IMR-90 (cell line): ENCODE measurements around the gene AAMDC. TPM values are rescaled to one million over a fixed set of nuclear protein-coding genes. Genes with fewer than 3 reads are reported as not detected.

Experiments
- ATAC-seq: fragments of 200-7000 bp; cut with Tn5 transposase; 2 replicates; pipeline ENCODE4 v1.9.1; 2020; ENCODE audit warnings: low read depth, mild to moderate bottlenecking, moderate library complexity
- BruUV-seq: library from RNA; stranded (reverse); fragments of 400-500 nt; replicated peaks from 2 replicates; lab custom pipeline; 2021; lab: Mats Ljungman, UMichigan
- CTCF ChIA-PET: fragments of 300-600 bp; formaldehyde crosslinking; extraction: SDS; loops from one replicate; lab custom pipeline; 2021; ENCODE audit warnings: antibody characterized with exemption; lab: Yijun Ruan, JAX
- POLR2A ChIA-PET: fragments of 300-600 bp; sonication (Branson Sonifier 250); formaldehyde crosslinking; loops from one replicate; lab custom pipeline; 2022; ENCODE audit warnings: antibody characterized with exemption; ENCODE audit not compliant: unreplicated experiment; lab: Charles Lee
- DNase-seq: peaks from one replicate; pipeline ENCODE4 v3.0.0; 2013
- H2AFZ ChIP-seq: replicated peaks from 2 replicates; pipeline ENCODE3; 2013; ENCODE audit warnings: low read length, mild to moderate bottlenecking; ENCODE audit not compliant: poor library complexity
- H2AK5ac ChIP-seq: 2 replicates; pipeline ENCODE4 v1.6.1; 2013; ENCODE audit warnings: low read depth, low read length, inconsistent platforms
- H2AK9ac ChIP-seq: replicated peaks from 2 replicates; pipeline ENCODE3; 2013; ENCODE audit warnings: mild to moderate bottlenecking, low read depth, low read length, moderate library complexity; ENCODE audit not compliant: poor library complexity
- H2BK120ac ChIP-seq: 2 replicates; pipeline ENCODE4 v1.6.1; 2013; ENCODE audit warnings: low read depth, low read length, inconsistent platforms
- H2BK15ac ChIP-seq: 3 replicates; pipeline ENCODE4 v1.6.1; 2013; ENCODE audit warnings: low read depth, low read length, inconsistent platforms
- H2BK20ac ChIP-seq: 2 replicates; pipeline ENCODE4 v1.6.1; 2013; ENCODE audit warnings: low read depth, mild to moderate bottlenecking, inconsistent platforms, low read length, moderate library complexity
- H2BK5ac ChIP-seq: 2 replicates; pipeline ENCODE4 v1.6.1; 2013; ENCODE audit warnings: mild to moderate bottlenecking, low read depth, low read length, inconsistent platforms; ENCODE audit not compliant: poor library complexity, severe bottlenecking
- H3K14ac ChIP-seq: replicated peaks from 2 replicates; pipeline ENCODE4 v1.6.1; 2013; ENCODE audit warnings: low read depth, low read length, inconsistent platforms
- H3K18ac ChIP-seq: 2 replicates; pipeline ENCODE4 v1.6.1; 2013; ENCODE audit warnings: low read depth, low read length, control low read depth
- H3K23ac ChIP-seq: 2 replicates; pipeline ENCODE4 v1.6.1; 2013; ENCODE audit warnings: low read depth, low read length, inconsistent platforms
- H3K27ac ChIP-seq: 2 replicates; pipeline ENCODE4 v1.5.1; 2013; ENCODE audit warnings: mild to moderate bottlenecking, control low read depth, low read length; ENCODE audit not compliant: insufficient read depth
- H3K27me3 ChIP-seq: 2 replicates; pipeline ENCODE4 v1.6.1; 2013; ENCODE audit warnings: low read length; ENCODE audit not compliant: control insufficient read depth, insufficient read depth
- H3K36me3 ChIP-seq: 2 replicates; pipeline ENCODE4 v1.6.1; 2013; ENCODE audit warnings: low read length, mixed read lengths; ENCODE audit not compliant: control insufficient read depth, insufficient read depth
- H3K4ac ChIP-seq: 2 replicates; pipeline ENCODE4 v1.6.1; 2013; ENCODE audit warnings: low read depth, low read length, inconsistent platforms
- H3K4me1 ChIP-seq: 2 replicates; pipeline ENCODE4 v1.6.1; 2013; ENCODE audit warnings: low read length, mixed read lengths; ENCODE audit not compliant: control insufficient read depth, insufficient read depth
- H3K4me2 ChIP-seq: 2 replicates; pipeline ENCODE4 v1.6.1; 2013; ENCODE audit warnings: low read depth, mild to moderate bottlenecking, control low read depth, low read length, moderate library complexity
- H3K4me3 ChIP-seq: 2 replicates; pipeline ENCODE4 v1.5.1; 2013; ENCODE audit warnings: low read depth, mild to moderate bottlenecking, control low read depth, low read length, moderate library complexity; ENCODE audit not compliant: insufficient read depth
- H3K56ac ChIP-seq: 2 replicates; pipeline ENCODE4 v1.6.1; 2013; ENCODE audit warnings: low read length, inconsistent platforms; ENCODE audit not compliant: insufficient read depth; ENCODE audit errors: extremely low read depth
- H3K79me1 ChIP-seq, 2 experiments: 2 replicates each; pipeline ENCODE4 v1.6.1; 2013; ENCODE audit warnings: low read length in 2 of 2, inconsistent platforms in 1 of 2, low read depth in 1 of 2
- H3K9ac ChIP-seq: 2 replicates; pipeline ENCODE4 v1.6.1; 2013; ENCODE audit warnings: low read depth, low read length, control low read depth
- H3K9me1 ChIP-seq: 2 replicates; pipeline ENCODE4 v1.6.1; 2013; ENCODE audit warnings: low read length, inconsistent platforms; ENCODE audit not compliant: insufficient read depth
- H3K9me3 ChIP-seq: 2 replicates; pipeline ENCODE4 v1.6.1; 2013; ENCODE audit warnings: low read length; ENCODE audit not compliant: control insufficient read depth, insufficient read depth
- H4K20me1 ChIP-seq: 2 replicates; pipeline ENCODE4 v1.6.1; 2013; ENCODE audit warnings: low read length, inconsistent platforms; ENCODE audit not compliant: insufficient read depth
- H4K5ac ChIP-seq: 2 replicates; pipeline ENCODE4 v1.6.1; 2013; ENCODE audit warnings: mild to moderate bottlenecking, low read depth, low read length, control low read depth
- H4K8ac ChIP-seq, 2 experiments: 2 replicates each; pipeline ENCODE4 v1.6.1; 2013; ENCODE audit warnings: low read depth in 2 of 2, low read length in 2 of 2, control low read depth in 1 of 2, inconsistent platforms in 1 of 2
- H4K91ac ChIP-seq: 2 replicates; pipeline ENCODE4 v1.6.1; 2013; ENCODE audit warnings: low read depth, low read length, inconsistent platforms; ENCODE audit not compliant: insufficient read depth
- BHLHE40 ChIP-seq: fragments of 150-350 bp; IDR thresholded peaks from 2 replicates; pipeline ENCODE4 v1.6.1; 2016; ENCODE audit warnings: mild to moderate bottlenecking, low read depth, low read length
- CEBPB ChIP-seq: IDR thresholded peaks from 2 replicates; pipeline ENCODE4 v1.6.1; 2012; ENCODE audit warnings: low read depth, low read length, improper control_type of control experiment
- CHD1 ChIP-seq: IDR thresholded peaks from 2 replicates; pipeline ENCODE4 v1.6.1; 2012; ENCODE audit warnings: low read depth, low read length, improper control_type of control experiment
- CTCF ChIP-seq: conservative IDR thresholded peaks from 2 replicates; pipeline ENCODE4 v1.5.1; 2012; ENCODE audit warnings: mild to moderate bottlenecking, low read depth, low read length, improper control_type of control experiment
- FOS ChIP-seq: fragments of 150-350 bp; IDR thresholded peaks from 2 replicates; pipeline ENCODE4 v1.6.1; 2016; ENCODE audit warnings: low read depth, low read length
- MAFK ChIP-seq: IDR thresholded peaks from 2 replicates; pipeline ENCODE4 v1.6.1; 2012; ENCODE audit warnings: low read depth, low read length, improper control_type of control experiment
- MAZ ChIP-seq: IDR thresholded peaks from 2 replicates; pipeline ENCODE4 v1.6.1; 2012; ENCODE audit warnings: low read depth, mild to moderate bottlenecking, low read length, improper control_type of control experiment, moderate library complexity, borderline replicate concordance
- MXI1 ChIP-seq: IDR thresholded peaks from 2 replicates; pipeline ENCODE4 v1.6.1; 2012; ENCODE audit warnings: low read depth, mild to moderate bottlenecking, low read length, moderate library complexity, borderline replicate concordance
- NFE2L2 ChIP-seq: fragments of 150-350 bp; IDR thresholded peaks from 2 replicates; pipeline ENCODE4 v1.6.1; 2016; ENCODE audit warnings: low read depth, mild to moderate bottlenecking, low read length
- RAD21 ChIP-seq: IDR thresholded peaks from 2 replicates; pipeline ENCODE4 v1.6.1; 2012; ENCODE audit warnings: low read length, improper control_type of control experiment
- RCOR1 ChIP-seq: IDR thresholded peaks from 2 replicates; pipeline ENCODE4 v1.6.1; 2012; ENCODE audit warnings: mild to moderate bottlenecking, low read length, improper control_type of control experiment; ENCODE audit not compliant: insufficient replicate concordance
- RFX5 ChIP-seq: IDR thresholded peaks from 2 replicates; pipeline ENCODE4 v1.8.0; 2012; ENCODE audit warnings: low read depth, mild to moderate bottlenecking, low read length, moderate library complexity
- USF2 ChIP-seq: fragments of 150-350 bp; IDR thresholded peaks from 2 replicates; pipeline ENCODE4 v1.6.1; 2017; ENCODE audit warnings: mild to moderate bottlenecking, antibody characterized with exemption, low read length, low read depth
- WGBS, 2 experiments: methylation state at CpG; one replicate each; pipeline versions ENCODE4 v1.1.5 to v1.1.7; 2013; ENCODE audit warnings: missing lambda C conversion rate in 2 of 2; ENCODE audit not compliant: insufficient read length in 1 of 2; ENCODE audit errors: extremely low coverage in 2 of 2; 5-methylcytosine and 5-hydroxymethylcytosine counted together
- dilution Hi-C: fragments of 300-500 bp; cut with HindIII; formaldehyde crosslinking; loops from one replicate; pipeline ENCODE4 v1.14.3; 2018; ENCODE audit warnings: low sequenced_read_pairs; ENCODE audit not compliant: unreplicated experiment
- in situ Hi-C: fragments of 300-500 bp; cut with MboI; formaldehyde crosslinking; loops from 3 replicates; pipeline ENCODE4 v1.14.3; 2019; ENCODE audit warnings: low sequenced_read_pairs, inconsistent platforms, mixed read lengths
- intact Hi-C: fragments of 100-400 bp; cut with micrococcal nuclease; formaldehyde crosslinking; loops from 2 replicates; pipeline ENCODE4 v1.10.0; 2022
- polyA plus RNA-seq, 3 experiments: library from polyadenylated mRNA; depleted of rRNA; stranded (reverse); fragments of >200 nt; gene quantifications; 2 replicates each; pipeline ENCODE4 v1.2.3, GENCODE V29; 2012; ENCODE audit warnings: low replicate concordance in 1 of 3
- total RNA-seq: library from RNA; depleted of rRNA; stranded (reverse); fragments of >200 nt; gene quantifications from 2 replicates; pipeline ENCODE4 v1.2.3, GENCODE V29; 2012
- TF ChIP-seq, protein P1 (sequence below): fragments of 150-350 bp; IDR thresholded peaks from 2 replicates; pipeline ENCODE4 v1.6.1; 2016; ENCODE audit warnings: low read depth, mild to moderate bottlenecking, low read length, moderate library complexity, borderline replicate concordance

The AAMDC gene
- total and polyA plus RNA-seq, 2 of the 4 experiments (the other 2 are of a cell fraction) = 15.8 to 47.6 TPM

GRCh38 chr11:77799338-77799737 is 21.6 kb upstream of the AAMDC start:
- Histone ChIP-seq H3K4ac (no peak overlapping the region), H4K20me1 (peaks cover 94% of the 10 kb centered on the region), H3K23ac (no peak overlapping the region), H2BK20ac (no peak overlapping the region), H2AK9ac (no peak overlapping the region), H4K5ac (no peak overlapping the region), H3K27me3 (no peaks in the 10 kb centered on the region), H3K56ac (no peak overlapping the region), H3K4me3 (no peak overlapping the region), H2AK5ac (no peak overlapping the region), H3K27ac (no peak overlapping the region), H4K8ac (no peak overlapping the region), H4K91ac (no peak overlapping the region), H3K9me3 (no peaks in the 10 kb centered on the region), H3K4me2 (no peak overlapping the region), H2BK15ac (no peak overlapping the region), H3K18ac (no peak overlapping the region), H2BK120ac (no peak overlapping the region), H2AFZ (no peak overlapping the region), H2BK5ac (no peak overlapping the region), H3K4me1 (no peaks in the 10 kb centered on the region), H3K9me1 (peaks cover 15% of the 10 kb centered on the region), H3K79me1 (peaks cover 29 to 68% of the 10 kb centered on the region in 2 experiments), H3K9ac (no peak overlapping the region), H3K14ac (no peak overlapping the region), H3K36me3 (no peaks in the 10 kb centered on the region)
- ATAC-seq (no peak), DNase-seq (no peak)
- BruUV-seq = no TSS peak
- TF ChIP-seq BHLHE40 (no peak), MAFK (no peak), CHD1 (no peak), MAZ (no peak), CTCF (no peak), CEBPB (no peak), RCOR1 (no peak), RFX5 (no peak), NFE2L2 (no peak), RAD21 (no peak), MXI1 (no peak), FOS (no peak), USF2 (no peak)
- TF ChIP-seq, protein P1, sequence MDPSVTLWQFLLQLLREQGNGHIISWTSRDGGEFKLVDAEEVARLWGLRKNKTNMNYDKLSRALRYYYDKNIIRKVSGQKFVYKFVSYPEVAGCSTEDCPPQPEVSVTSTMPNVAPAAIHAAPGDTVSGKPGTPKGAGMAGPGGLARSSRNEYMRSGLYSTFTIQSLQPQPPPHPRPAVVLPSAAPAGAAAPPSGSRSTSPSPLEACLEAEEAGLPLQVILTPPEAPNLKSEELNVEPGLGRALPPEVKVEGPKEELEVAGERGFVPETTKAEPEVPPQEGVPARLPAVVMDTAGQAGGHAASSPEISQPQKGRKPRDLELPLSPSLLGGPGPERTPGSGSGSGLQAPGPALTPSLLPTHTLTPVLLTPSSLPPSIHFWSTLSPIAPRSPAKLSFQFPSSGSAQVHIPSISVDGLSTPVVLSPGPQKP = no peak
- WGBS, 2 experiments = no CpG with 5 or more reads among the region's 3 CpGs
- dilution Hi-C loops (no loop called here), intact Hi-C loops (no loop called here), in situ Hi-C loops (no loop called here)
- ChIA-PET POLR2A (no interaction called here), CTCF (interaction anchor here (0.6 kb wide), 2 partner anchors 15 to 922 kb away, joined by 3 read pairs; no protein-coding TSS in a partner anchor)
